ENCODE measurements around the gene FANCI.
A peak's percentile ranks its signal among the peaks of the same experiment; 100 is the strongest.

The FANCI gene

DNA sequence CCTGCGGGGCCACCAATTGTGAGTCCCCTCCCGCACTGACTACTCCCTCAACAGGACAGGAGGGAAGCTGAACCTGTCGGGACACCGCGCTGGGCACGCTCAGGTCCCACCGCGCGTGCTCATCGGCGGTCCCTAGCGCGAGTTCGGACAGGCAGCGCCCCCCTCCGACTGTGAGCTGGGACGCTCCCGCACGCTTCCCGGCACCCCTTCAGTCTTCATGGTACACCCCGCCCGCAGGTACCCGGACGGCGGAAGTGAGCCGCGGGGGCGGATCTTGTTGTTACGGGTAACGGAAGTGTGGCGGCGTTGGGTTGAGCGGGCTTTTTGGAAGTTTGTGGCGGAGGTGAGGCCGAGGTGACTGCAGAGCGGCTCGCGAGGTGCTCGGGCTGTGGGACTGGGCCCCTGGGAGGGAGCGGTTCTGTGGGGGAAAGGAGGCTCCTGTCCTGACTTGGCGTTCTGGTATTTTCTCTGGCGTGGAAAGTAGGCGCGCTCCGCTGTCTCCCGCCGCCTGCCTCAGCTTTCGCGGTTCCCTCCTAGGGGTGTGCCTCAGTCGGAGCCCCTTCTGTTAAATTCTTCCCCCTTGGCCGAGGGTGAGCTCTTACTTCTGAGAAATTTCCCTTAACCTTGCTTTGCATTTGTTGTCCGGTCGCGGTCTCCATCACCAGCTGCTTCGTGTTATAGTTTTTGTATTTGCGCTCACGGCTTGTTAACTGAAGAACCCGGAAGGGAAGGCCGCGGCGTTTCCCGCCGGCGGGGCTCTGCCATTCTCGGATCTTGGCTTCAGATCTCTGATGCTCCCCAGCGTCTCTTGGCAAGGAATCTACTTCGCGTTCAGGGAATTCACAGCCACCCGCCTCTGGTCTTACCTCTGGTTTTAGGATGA lies at the start of gene FANCI:
FANCI (plus strand) TSS at position 289 of the 883 bp plus-strand sequence. CDS start 3,669 bp downstream, outside the sequence.
- Histone ChIP-seq H3K36me3 (ENCODE audit: low read depth) (peaks cover 32% of the 10 kb centered on the region), H3K27ac (ENCODE audit: poor library complexity, severe bottlenecking) (peak within 1 kb of the TSS; percentile 57), H3K27me3 (ENCODE audit: insufficient read depth, poor library complexity, severe bottlenecking) (no peaks in the 10 kb centered on the region), H3K4me1 (ENCODE audit: insufficient read depth, poor library complexity, severe bottlenecking) (peaks cover 7% of the 10 kb centered on the region), H3K9me3 (ENCODE audit: severe bottlenecking) (no peaks in the 10 kb centered on the region), H3K4me3 (ENCODE audit: severe bottlenecking) (peak within 1 kb of the TSS; percentile 79)
- ATAC-seq (ENCODE audit: low read depth) (peak; percentile 94), DNase-seq (ENCODE audit: low spot score) (peak; percentile 98)
- TF ChIP-seq, protein P1, sequence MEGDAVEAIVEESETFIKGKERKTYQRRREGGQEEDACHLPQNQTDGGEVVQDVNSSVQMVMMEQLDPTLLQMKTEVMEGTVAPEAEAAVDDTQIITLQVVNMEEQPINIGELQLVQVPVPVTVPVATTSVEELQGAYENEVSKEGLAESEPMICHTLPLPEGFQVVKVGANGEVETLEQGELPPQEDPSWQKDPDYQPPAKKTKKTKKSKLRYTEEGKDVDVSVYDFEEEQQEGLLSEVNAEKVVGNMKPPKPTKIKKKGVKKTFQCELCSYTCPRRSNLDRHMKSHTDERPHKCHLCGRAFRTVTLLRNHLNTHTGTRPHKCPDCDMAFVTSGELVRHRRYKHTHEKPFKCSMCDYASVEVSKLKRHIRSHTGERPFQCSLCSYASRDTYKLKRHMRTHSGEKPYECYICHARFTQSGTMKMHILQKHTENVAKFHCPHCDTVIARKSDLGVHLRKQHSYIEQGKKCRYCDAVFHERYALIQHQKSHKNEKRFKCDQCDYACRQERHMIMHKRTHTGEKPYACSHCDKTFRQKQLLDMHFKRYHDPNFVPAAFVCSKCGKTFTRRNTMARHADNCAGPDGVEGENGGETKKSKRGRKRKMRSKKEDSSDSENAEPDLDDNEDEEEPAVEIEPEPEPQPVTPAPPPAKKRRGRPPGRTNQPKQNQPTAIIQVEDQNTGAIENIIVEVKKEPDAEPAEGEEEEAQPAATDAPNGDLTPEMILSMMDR (IDR thresholded peaks at IDR 0.05; ENCODE audit: poor library complexity, severe bottlenecking) = peak; percentile 94

- Histone ChIP-seq H3K9me3 (ENCODE audit: severe bottlenecking) (no peaks in the 10 kb centered on the region), H3K36me3 (ENCODE audit: low read depth) (peaks cover 45% of the 10 kb centered on the region), H3K27me3 (ENCODE audit: insufficient read depth, poor library complexity, severe bottlenecking) (no peaks in the 10 kb centered on the region), H3K4me3 (ENCODE audit: severe bottlenecking) (no peak overlapping the region), H3K4me1 (ENCODE audit: insufficient read depth, poor library complexity, severe bottlenecking) (peaks cover 11% of the 10 kb centered on the region), H3K27ac (ENCODE audit: poor library complexity, severe bottlenecking) (no peak overlapping the region)
- TF ChIP-seq, protein P1 (IDR thresholded peaks at IDR 0.05; ENCODE audit: poor library complexity, severe bottlenecking) = no peak
- ATAC-seq (ENCODE audit: low read depth) (no peak), DNase-seq (ENCODE audit: low spot score) (no peak)
These were observed 49.2 kb upstream of the FANCI start for GRCh38 chr15:89194608-89195007.

DNA sequence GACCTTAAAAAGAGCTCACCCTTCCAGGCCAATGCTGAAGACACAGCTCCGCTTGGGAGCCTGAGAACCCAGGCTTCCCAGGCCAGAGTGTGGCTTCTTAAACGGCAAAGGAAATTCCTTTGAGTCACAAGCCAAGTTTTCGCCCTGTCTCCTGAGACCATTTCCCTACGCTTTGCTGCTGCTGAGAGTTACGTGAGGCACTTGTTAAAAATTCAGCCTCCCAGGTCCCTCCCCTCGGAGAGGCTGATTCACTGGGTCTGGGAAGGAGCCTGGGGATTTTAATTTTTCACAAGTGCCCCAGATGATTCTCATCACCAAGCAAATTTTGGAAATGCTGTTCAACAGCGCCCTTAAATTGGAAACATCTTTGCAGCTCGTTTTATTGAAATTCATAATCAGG lies 47.9 kb upstream of the FANCI start:
- Histone ChIP-seq H3K27me3 (ENCODE audit: insufficient read depth, poor library complexity, severe bottlenecking) (no peaks in the 10 kb centered on the region), H3K27ac (ENCODE audit: poor library complexity, severe bottlenecking) (no peak overlapping the region), H3K36me3 (ENCODE audit: low read depth) (peaks cover 33% of the 10 kb centered on the region), H3K9me3 (ENCODE audit: severe bottlenecking) (no peaks in the 10 kb centered on the region), H3K4me3 (ENCODE audit: severe bottlenecking) (no peak overlapping the region), H3K4me1 (ENCODE audit: insufficient read depth, poor library complexity, severe bottlenecking) (peaks cover 11% of the 10 kb centered on the region)
- TF ChIP-seq, protein P1 (IDR thresholded peaks at IDR 0.05; ENCODE audit: poor library complexity, severe bottlenecking) = no peak
- ATAC-seq (ENCODE audit: low read depth) (no peak), DNase-seq (ENCODE audit: low spot score) (no peak)

DNA sequence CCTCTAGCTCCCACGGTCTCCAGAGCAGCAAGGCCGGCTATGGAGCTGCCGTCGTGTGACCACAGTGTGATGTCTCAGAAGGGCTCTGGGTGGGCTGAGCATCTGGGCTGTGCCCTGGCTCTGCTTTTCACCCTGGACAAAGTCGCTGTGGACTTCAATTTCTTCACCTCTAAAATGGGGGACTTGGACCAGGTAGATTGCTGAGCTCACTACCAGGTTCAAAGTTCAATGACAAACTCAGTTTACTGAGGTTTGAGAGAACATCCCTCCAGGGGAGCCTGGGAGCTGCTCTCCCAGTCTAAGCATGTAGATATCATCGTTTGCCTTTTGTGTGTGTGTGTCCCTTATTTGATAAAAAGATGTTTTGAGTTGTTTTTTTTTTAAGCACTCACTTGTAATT lies 47.5 kb upstream of the FANCI start:
- Histone ChIP-seq H3K27me3 (ENCODE audit: insufficient read depth, poor library complexity, severe bottlenecking) (no peaks in the 10 kb centered on the region), H3K4me3 (ENCODE audit: severe bottlenecking) (no peak overlapping the region), H3K4me1 (ENCODE audit: insufficient read depth, poor library complexity, severe bottlenecking) (peaks cover 11% of the 10 kb centered on the region), H3K36me3 (ENCODE audit: low read depth) (peaks cover 29% of the 10 kb centered on the region), H3K9me3 (ENCODE audit: severe bottlenecking) (no peaks in the 10 kb centered on the region), H3K27ac (ENCODE audit: poor library complexity, severe bottlenecking) (no peak overlapping the region)
- DNase-seq (ENCODE audit: low spot score) = no peak
- no peak for ATAC-seq (ENCODE audit: low read depth)
- TF ChIP-seq, protein P1 (IDR thresholded peaks at IDR 0.05; ENCODE audit: poor library complexity, severe bottlenecking) = no peak

DNA sequence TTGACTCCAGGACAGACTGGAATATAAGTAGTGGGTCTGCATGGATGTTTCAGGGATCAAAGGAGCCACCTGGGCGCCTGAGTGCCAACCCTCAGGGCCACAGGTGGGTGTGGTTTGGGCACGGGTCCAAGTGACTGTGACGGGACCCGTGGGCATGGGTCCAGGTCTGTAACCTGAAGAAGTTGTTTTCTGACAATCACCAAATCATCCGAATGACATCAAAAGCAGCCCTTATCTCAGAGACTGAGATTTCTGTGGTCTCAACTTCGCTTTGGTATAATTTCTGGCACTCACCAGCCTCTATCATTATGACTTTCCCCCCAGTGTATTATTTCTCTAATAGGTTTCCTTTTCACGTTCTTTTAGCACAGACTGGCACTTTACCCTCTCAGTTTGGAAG lies 46.8 kb upstream of the FANCI start:
- peak overlapping the region; percentile 12 for H3K27ac ChIP-seq (ENCODE audit: poor library complexity, severe bottlenecking)
- TF ChIP-seq, protein P1 (IDR thresholded peaks at IDR 0.05; ENCODE audit: poor library complexity, severe bottlenecking) = no peak
- no peak overlapping the region for H3K4me3 ChIP-seq (ENCODE audit: severe bottlenecking)
- no peak for DNase-seq (ENCODE audit: low spot score)
- peaks cover 11% of the 10 kb centered on the region for H3K4me1 ChIP-seq (ENCODE audit: insufficient read depth, poor library complexity, severe bottlenecking)
- ATAC-seq (ENCODE audit: low read depth) = peak; percentile 25
- no peaks in the 10 kb centered on the region for H3K9me3 ChIP-seq (ENCODE audit: severe bottlenecking)
- peaks cover 22% of the 10 kb centered on the region for H3K36me3 ChIP-seq (ENCODE audit: low read depth)
- H3K27me3 ChIP-seq (ENCODE audit: insufficient read depth, poor library complexity, severe bottlenecking) = no peaks in the 10 kb centered on the region
